HCT116 (cell line): ENCODE data around the gene ADAM17. TPM values are rescaled to one million over a fixed set of nuclear protein-coding genes. Genes with fewer than 3 reads are reported as not detected.

Experiments
- ATAC-seq: fragments of 200-7000 bp; cut with Tn5 transposase; 2 replicates; pipeline ENCODE4 v1.9.1; 2020; ENCODE audit warnings: mild to moderate bottlenecking, moderate library complexity
- BruUV-seq: library from RNA; stranded (reverse); fragments of 400-500 nt; replicated peaks from 2 replicates; lab custom pipeline; 2021; lab: Mats Ljungman, UMichigan
- CTCF ChIA-PET: fragments of 300-600 bp; sonication (Branson Sonifier 250); formaldehyde crosslinking; loops from one replicate; lab custom pipeline; 2021; ENCODE audit warnings: antibody characterized with exemption; lab: Charles Lee
- POLR2A ChIA-PET: fragments of 300-600, 350-600 bp; sonication (Branson Sonifier 250); formaldehyde crosslinking; loops from one replicate; lab custom pipeline; 2021; ENCODE audit warnings: antibody characterized with exemption; lab: Charles Lee
- RAD21 ChIA-PET, 2 experiments: fragments of 300-600 bp; sonication (Branson Sonifier 250); formaldehyde crosslinking; loops; one replicate each; lab custom pipeline; 2023; ENCODE audit warnings: low total read pairs in 2 of 2; ENCODE audit not compliant: uncharacterized antibody in 2 of 2, unreplicated experiment in 2 of 2, low non-redundant PET in 1 of 2; lab: Charles Lee
- DNase-seq: peaks from one replicate; pipeline ENCODE4 v3.0.0-alpha.2; 2010; ENCODE audit warnings: low read depth, low spot score
- H2AFZ ChIP-seq: fragments of 200-600 bp; shearing (Covaris generic), sonication (generic); 2 replicates; pipeline ENCODE4 v1.6.1; 2017; ENCODE audit warnings: low read depth, mixed run types, mixed read lengths, antibody characterized with exemption, low read length; ENCODE audit not compliant: poor library complexity, severe bottlenecking
- H3K27ac ChIP-seq: 2 replicates; pipeline ENCODE4 v1.5.1; 2012; ENCODE audit warnings: low read depth, low read length
- H3K27me3 ChIP-seq: fragments of 200-600 bp; sonication (generic); 2 replicates; pipeline ENCODE4 v1.6.1; 2016; ENCODE audit warnings: mixed run types, low read length, mixed read lengths; ENCODE audit not compliant: insufficient read depth
- H3K36me3 ChIP-seq, 2 experiments: fragments of 200-500 bp in 1 of 2; fragments of 200-600 bp in 1 of 2; sonication (Bioruptor generic) in 1 of 2; sonication (generic) in 1 of 2; 2 replicates each; pipeline versions ENCODE4 v1.5.1 to v1.6.1; 2014 to 2016; ENCODE audit warnings: low read length in 2 of 2, inconsistent platforms in 1 of 2, mixed read lengths in 1 of 2, mixed run types in 1 of 2; ENCODE audit not compliant: insufficient read depth in 2 of 2, control insufficient read depth in 1 of 2
- H3K4me1 ChIP-seq, 2 experiments: fragments of 200-600 bp in 1 of 2; sonication (generic) in 1 of 2; 2 replicates each; pipeline versions ENCODE4 v1.5.1 to v1.6.1; 2012 to 2017; ENCODE audit warnings: low read length in 2 of 2, inconsistent platforms in 1 of 2, mild to moderate bottlenecking in 1 of 2, mixed read lengths in 1 of 2, mixed run types in 1 of 2, moderate library complexity in 1 of 2; ENCODE audit not compliant: insufficient read depth in 2 of 2, control insufficient read depth in 1 of 2
- H3K4me2 ChIP-seq: fragments of 200-600 bp; sonication (generic); 2 replicates; pipeline ENCODE4 v1.6.1; 2017; ENCODE audit warnings: mixed run types, low read length, mixed read lengths
- H3K4me3 ChIP-seq, 2 experiments: fragments of 200-600 bp in 1 of 2; sonication (generic) in 1 of 2; replicated peaks in 1 of 2; 2 replicates each; pipeline ENCODE4 v1.5.1; 2011 to 2016; ENCODE audit warnings: low read length in 2 of 2, control low read depth in 1 of 2, low read depth in 1 of 2, mild to moderate bottlenecking in 1 of 2, mixed read lengths in 1 of 2, mixed run types in 1 of 2
- H3K79me2 ChIP-seq: fragments of 200-600 bp; sonication (generic); 2 replicates; pipeline ENCODE4 v1.6.1; 2017; ENCODE audit warnings: mild to moderate bottlenecking, mixed run types, low read length, moderate library complexity, mixed read lengths; ENCODE audit not compliant: insufficient read depth
- H3K9ac ChIP-seq: fragments of 200-600 bp; sonication (generic); 2 replicates; pipeline ENCODE4 v1.6.1; 2016; ENCODE audit warnings: low read length, mixed read lengths
- H3K9me2 ChIP-seq: fragments of 200-600 bp; sonication (generic), shearing (Covaris generic); 2 replicates; pipeline ENCODE4 v1.6.1; 2017; ENCODE audit warnings: mixed run types, mild to moderate bottlenecking, moderate library complexity; ENCODE audit not compliant: insufficient read depth
- H3K9me3 ChIP-seq, 2 experiments: fragments of 200-500 bp in 1 of 2; fragments of 200-600 bp in 1 of 2; sonication (Bioruptor generic) in 1 of 2; sonication (generic) in 1 of 2; 2 replicates each; pipeline ENCODE4 v1.6.1; 2014 to 2017; ENCODE audit warnings: low read length in 2 of 2, mixed read lengths in 2 of 2, inconsistent platforms in 1 of 2, low read depth in 1 of 2, mild to moderate bottlenecking in 1 of 2, mixed run types in 1 of 2, moderate library complexity in 1 of 2; ENCODE audit not compliant: control insufficient read depth in 1 of 2, insufficient read depth in 1 of 2
- H4K20me1 ChIP-seq: fragments of 200-600 bp; sonication (generic), shearing (Covaris generic); 2 replicates; pipeline ENCODE4 v1.6.1; 2017; ENCODE audit warnings: mixed run types, mild to moderate bottlenecking, moderate library complexity; ENCODE audit not compliant: insufficient read depth
- CTCF ChIP-seq, 3 experiments: fragments of 200-600 bp in 1 of 3; sonication (generic) in 1 of 3; IDR thresholded peaks in 2 of 3; conservative IDR thresholded peaks in 1 of 3; 2 replicates each; pipeline ENCODE4 v1.5.1; 2012 to 2017; ENCODE audit warnings: low read depth in 2 of 3, low read length in 2 of 3, antibody characterized with exemption in 1 of 3, borderline replicate concordance in 1 of 3, control low read depth in 1 of 3, mild to moderate bottlenecking in 1 of 3, mixed read lengths in 1 of 3, mixed run types in 1 of 3, moderate library complexity in 1 of 3; ENCODE audit not compliant: insufficient read depth in 1 of 3
- EGR1 ChIP-seq: IDR thresholded peaks from 2 replicates; pipeline ENCODE4 v1.6.1; 2012; ENCODE audit warnings: low read depth
- MAX ChIP-seq: IDR thresholded peaks from 2 replicates; pipeline ENCODE4 v1.6.1; 2012
- SP1 ChIP-seq: IDR thresholded peaks from 2 replicates; pipeline ENCODE4 v1.6.1; 2012; ENCODE audit warnings: low read depth
- TCF7L2 ChIP-seq: IDR thresholded peaks from 2 replicates; pipeline ENCODE4 v1.7.0; 2011; ENCODE audit warnings: borderline replicate concordance, inconsistent platforms; ENCODE audit not compliant: insufficient read depth, insufficient read length; ENCODE audit errors: extremely low read depth
- ZNF274 ChIP-seq: fragments of 200-500 bp; sonication (Bioruptor generic); IDR thresholded peaks from 2 replicates; pipeline ENCODE4 v1.6.1; 2014; ENCODE audit warnings: mild to moderate bottlenecking, low read depth, low read length, inconsistent platforms
- intact Hi-C: fragments of 100-400 bp; cut with micrococcal nuclease; formaldehyde crosslinking; loops from 2 replicates; pipeline ENCODE4 v1.10.0; 2022
- total RNA-seq: library from RNA; stranded (reverse); gene quantifications from one replicate; pipeline ENCODE4 v1.2.1, GENCODE V29; 2021; ENCODE audit not compliant: unreplicated experiment
- TF ChIP-seq, protein P1 (sequence below): IDR thresholded peaks from 2 replicates; pipeline ENCODE4 v1.6.1; 2012; ENCODE audit warnings: low read depth

ADAM17 gene
- total RNA-seq, 1 experiment from 2014 or later, result 39.2 TPM

DNA sequence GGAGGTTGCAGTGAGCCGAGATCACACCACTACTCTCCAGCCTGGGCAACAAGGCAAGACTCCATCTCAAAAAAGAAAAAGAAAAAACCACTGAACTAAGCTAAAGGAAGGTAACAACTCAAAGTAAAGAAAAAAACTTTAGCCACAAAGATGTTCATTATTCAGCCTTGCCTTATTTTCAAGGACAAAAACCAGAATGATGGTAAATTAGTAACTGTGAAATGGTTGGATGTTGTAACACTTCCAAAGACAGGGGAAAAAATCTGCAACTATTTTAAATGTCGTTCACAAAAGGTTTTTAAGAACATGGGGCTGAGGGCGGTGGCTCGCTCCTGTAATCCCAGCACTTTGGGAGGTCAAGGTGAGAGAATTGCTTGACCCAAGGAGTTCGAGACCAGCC, 10.1 kb downstream of the ADAM17 start:
- Histone ChIP-seq H4K20me1 (no peaks in the 10 kb centered on the region), H3K36me3 (no peaks in the 10 kb centered on the region), H3K4me3 (no peak overlapping the region), H2AFZ (no peak overlapping the region), H3K79me2 (peaks cover 96% of the 10 kb centered on the region), H3K9me3 (no peaks in the 10 kb centered on the region), H3K4me1 (no peaks in the 10 kb centered on the region; a peak in 1 of 4 replicates), H3K27ac (no peak overlapping the region), H3K9me2 (no peaks in the 10 kb centered on the region), H3K27me3 (no peaks in the 10 kb centered on the region), H3K9ac (no peak overlapping the region), H3K4me2 (no peak overlapping the region)
- ChIA-PET POLR2A (no interaction called here), CTCF (no interaction called here), RAD21 (no interaction called here)
- no TSS peak for BruUV-seq
- DNase-seq, result no peak
- no peak for ATAC-seq
- intact Hi-C loops, result no loop called here
- TF ChIP-seq EGR1, result no peak

- Histone ChIP-seq H3K9me3 (no peaks in the 10 kb centered on the region), H3K9me2 (no peaks in the 10 kb centered on the region), H3K4me1 (peaks cover 0 to 6% of the 10 kb centered on the region in 2 experiments; a peak in 2 of 4 replicates), H3K4me2 (no peak overlapping the region), H3K9ac (no peak overlapping the region), H4K20me1 (peaks cover 4% of the 10 kb centered on the region; the same call in 1 of the 2 replicates), H2AFZ (no peak overlapping the region), H3K27ac (no peak overlapping the region), H3K36me3 (no peaks in the 10 kb centered on the region), H3K27me3 (no peaks in the 10 kb centered on the region), H3K79me2 (peaks cover 81% of the 10 kb centered on the region), H3K4me3 (no peak overlapping the region)
- RAD21 ChIA-PET, result no interaction called here
- no peak for DNase-seq
- ATAC-seq, result no peak
- no peak for TF ChIP-seq SP1
- intact Hi-C loops, result no loop called here
- BruUV-seq, result no TSS peak
- POLR2A ChIA-PET, result interaction anchor here (1.2 kb wide), 1 partner anchor 10 kb away, joined by 4 read pairs; no protein-coding TSS in a partner anchor
- CTCF ChIA-PET, result no interaction called here
These were observed 12.1 kb downstream of the ADAM17 start for GRCh38 chr2:9543557-9543956.

DNA sequence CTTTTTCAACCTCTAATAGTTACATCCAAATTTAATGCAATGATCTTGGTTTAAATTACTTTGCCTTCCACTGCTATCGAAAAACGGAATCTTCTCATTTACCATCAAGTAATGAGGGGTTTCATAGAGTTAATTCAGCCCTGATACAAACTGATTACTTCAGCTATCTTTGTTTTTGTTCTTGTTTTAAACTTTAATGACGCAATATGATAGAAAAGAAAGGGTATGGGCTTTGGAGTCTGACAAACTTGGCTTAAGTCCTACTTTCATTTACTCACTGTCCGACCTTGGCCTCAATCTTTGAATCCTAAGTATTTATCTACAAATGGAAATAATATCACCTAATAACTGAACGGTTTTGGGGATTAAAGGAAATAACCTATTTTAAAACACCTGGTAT, 16.1 kb downstream of the ADAM17 start:
- Histone ChIP-seq H3K4me2 (no peak overlapping the region), H3K4me1 (peaks cover 0 to 10% of the 10 kb centered on the region in 2 experiments; a peak in 2 of 4 replicates), H3K27ac (no peak overlapping the region), H2AFZ (no peak overlapping the region), H4K20me1 (peaks cover 4% of the 10 kb centered on the region; the same call in 1 of the 2 replicates), H3K9me2 (no peaks in the 10 kb centered on the region), H3K9ac (no peak overlapping the region), H3K36me3 (no peaks in the 10 kb centered on the region), H3K4me3 (no peak overlapping the region), H3K9me3 (no peaks in the 10 kb centered on the region), H3K27me3 (no peaks in the 10 kb centered on the region), H3K79me2 (peaks cover 56% of the 10 kb centered on the region)
- ATAC-seq (no peak), DNase-seq (no peak)
- no TSS peak for BruUV-seq
- ChIA-PET CTCF (no interaction called here), RAD21 (no interaction called here), POLR2A (no interaction called here)
- intact Hi-C loops, result no loop called here
- TF ChIP-seq MAX (no peak), ZNF274 (no peak), TCF7L2 (no peak), CTCF (IDR thresholded peaks at IDR 0.05 in 2 of 3, conservative IDR thresholded peaks at IDR 0.05 in 1 of 3; ENCODE audit: borderline replicate concordance in 1 of 3, insufficient read depth in 1 of 3, low read depth in 2 of 3, low read length in 2 of 3) (no peak)
- TF ChIP-seq, protein P1, sequence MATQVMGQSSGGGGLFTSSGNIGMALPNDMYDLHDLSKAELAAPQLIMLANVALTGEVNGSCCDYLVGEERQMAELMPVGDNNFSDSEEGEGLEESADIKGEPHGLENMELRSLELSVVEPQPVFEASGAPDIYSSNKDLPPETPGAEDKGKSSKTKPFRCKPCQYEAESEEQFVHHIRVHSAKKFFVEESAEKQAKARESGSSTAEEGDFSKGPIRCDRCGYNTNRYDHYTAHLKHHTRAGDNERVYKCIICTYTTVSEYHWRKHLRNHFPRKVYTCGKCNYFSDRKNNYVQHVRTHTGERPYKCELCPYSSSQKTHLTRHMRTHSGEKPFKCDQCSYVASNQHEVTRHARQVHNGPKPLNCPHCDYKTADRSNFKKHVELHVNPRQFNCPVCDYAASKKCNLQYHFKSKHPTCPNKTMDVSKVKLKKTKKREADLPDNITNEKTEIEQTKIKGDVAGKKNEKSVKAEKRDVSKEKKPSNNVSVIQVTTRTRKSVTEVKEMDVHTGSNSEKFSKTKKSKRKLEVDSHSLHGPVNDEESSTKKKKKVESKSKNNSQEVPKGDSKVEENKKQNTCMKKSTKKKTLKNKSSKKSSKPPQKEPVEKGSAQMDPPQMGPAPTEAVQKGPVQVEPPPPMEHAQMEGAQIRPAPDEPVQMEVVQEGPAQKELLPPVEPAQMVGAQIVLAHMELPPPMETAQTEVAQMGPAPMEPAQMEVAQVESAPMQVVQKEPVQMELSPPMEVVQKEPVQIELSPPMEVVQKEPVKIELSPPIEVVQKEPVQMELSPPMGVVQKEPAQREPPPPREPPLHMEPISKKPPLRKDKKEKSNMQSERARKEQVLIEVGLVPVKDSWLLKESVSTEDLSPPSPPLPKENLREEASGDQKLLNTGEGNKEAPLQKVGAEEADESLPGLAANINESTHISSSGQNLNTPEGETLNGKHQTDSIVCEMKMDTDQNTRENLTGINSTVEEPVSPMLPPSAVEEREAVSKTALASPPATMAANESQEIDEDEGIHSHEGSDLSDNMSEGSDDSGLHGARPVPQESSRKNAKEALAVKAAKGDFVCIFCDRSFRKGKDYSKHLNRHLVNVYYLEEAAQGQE, result no peak
